Colonic mucosa (tissue), 4 donors: ENCODE data around the gene PRR15L. TPM values are rescaled to one million over a fixed set of nuclear protein-coding genes. Genes with fewer than 3 reads are reported as not detected.
A peak's percentile ranks its signal among the peaks of the same experiment; 100 is the strongest.
"Not testable (repeated sequence)": the region's sequence is repeated elsewhere in the genome, so short reads cannot be mapped to it uniquely, and the experiment has no call there.

Experiments used
- DNase-seq: peaks from one replicate; pipeline ENCODE4 v3.0.0-alpha.2; 2020
- H3K27ac ChIP-seq: fragments of 200-600 bp; one replicate; pipeline ENCODE4 v1.8.0; 2021
- H3K27me3 ChIP-seq: fragments of 200-600 bp; one replicate; pipeline ENCODE4 v1.8.0; 2021
- H3K36me3 ChIP-seq: fragments of 200-600 bp; one replicate; pipeline ENCODE4 v1.8.0; 2021
- H3K4me1 ChIP-seq: fragments of 200-600 bp; one replicate; pipeline ENCODE4 v1.8.0; 2021; ENCODE audit warnings: mild to moderate bottlenecking
- H3K4me3 ChIP-seq: fragments of 200-600 bp; one replicate; pipeline ENCODE4 v1.8.0; 2021
- H3K9ac ChIP-seq, 2 donors: one replicate each; pipeline ENCODE4 v1.7.0; 2013; ENCODE audit warnings: control low read depth in 2 of 2, low read depth in 2 of 2, low read length in 2 of 2
- H3K9me3 ChIP-seq: fragments of 200-600 bp; one replicate; pipeline ENCODE4 v1.8.0; 2021
- CTCF ChIP-seq: fragments of 200-600 bp; IDR thresholded peaks from one replicate; pipeline ENCODE4 v1.8.0; 2022; ENCODE audit warnings: antibody characterized with exemption, mild to moderate bottlenecking
- intact Hi-C: fragments of 100-400 bp; cut with DNase I; formaldehyde crosslinking; loops from one replicate; pipeline ENCODE4 v1.14.1; 2022
- total RNA-seq, 2 donors: library from RNA; stranded (reverse); fragmentation: NEBNext Ultra II Directional in 1 of 2; extraction: Animal tissue kit (Norgen Biotek cat#: 25700) in 1 of 2; gene quantifications; one replicate each; pipeline ENCODE4 v1.2.1, GENCODE V29; 2021
- donor health status: healthy.
- donor health status: DM: no; HTN: no; CAD: no.
- donor health status: DM: no; HTN: no; CAD: no.

Gene PRR15L
- total RNA-seq, 2 donors from 2014 or later: 223 to 259 TPM

- no peaks in the 10 kb centered on the region for H3K27me3 ChIP-seq
- H3K27ac ChIP-seq: peak overlapping the region; percentile 50
- H3K4me3 ChIP-seq: no peak overlapping the region
- no peak for TF ChIP-seq CTCF
- no peak overlapping the region for H3K9ac ChIP-seq
- no peak for DNase-seq
- no peaks in the 10 kb centered on the region for H3K4me1 ChIP-seq
- H3K9me3 ChIP-seq: no peaks in the 10 kb centered on the region
- H3K36me3 ChIP-seq: no peaks in the 10 kb centered on the region
- intact Hi-C loops: no loop called here
These were observed 44.7 kb upstream of the PRR15L start for GRCh38 chr17:48002266-48002915.

DNA sequence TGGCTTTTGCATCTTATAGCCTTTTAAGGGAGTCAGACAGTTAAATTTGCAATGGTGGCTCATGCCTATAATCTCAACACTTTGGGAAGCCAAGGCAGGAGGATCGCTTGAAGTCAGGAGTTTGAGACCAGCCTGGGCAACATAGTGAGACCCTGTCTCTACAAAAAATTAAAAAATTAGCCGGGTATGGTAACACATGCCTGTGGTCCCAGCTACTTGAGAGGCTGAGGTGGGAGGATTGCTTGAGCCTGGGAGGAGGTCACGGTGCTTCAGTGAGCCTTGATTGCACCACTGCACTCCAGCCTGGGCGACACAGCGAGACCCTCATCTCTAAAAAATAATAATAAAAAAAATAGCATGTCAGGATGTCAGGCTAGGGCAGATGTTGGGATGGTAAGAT lies 44.0 kb upstream of the PRR15L start:
- DNase-seq, H3K36me3 ChIP-seq, H3K9me3 ChIP-seq, H3K4me1 ChIP-seq, H3K9ac ChIP-seq, H3K4me3 ChIP-seq, intact Hi-C loops, H3K27me3 ChIP-seq: not testable (repeated sequence)
- H3K27ac ChIP-seq: peak overlapping the region; percentile 50

GRCh38 chr17:48001197-48001596 lies 43.5 kb upstream of the PRR15L start:
- Histone ChIP-seq H3K4me1 (no peaks in the 10 kb centered on the region), H3K9me3 (no peaks in the 10 kb centered on the region), H3K27me3 (no peaks in the 10 kb centered on the region), H3K27ac (peak overlapping the region; percentile 50), H3K36me3 (no peaks in the 10 kb centered on the region), H3K4me3 (no peak overlapping the region), H3K9ac (no peak overlapping the region)
- DNase-seq: no peak
- no peak for TF ChIP-seq CTCF
- intact Hi-C loops: no loop called here

DNA sequence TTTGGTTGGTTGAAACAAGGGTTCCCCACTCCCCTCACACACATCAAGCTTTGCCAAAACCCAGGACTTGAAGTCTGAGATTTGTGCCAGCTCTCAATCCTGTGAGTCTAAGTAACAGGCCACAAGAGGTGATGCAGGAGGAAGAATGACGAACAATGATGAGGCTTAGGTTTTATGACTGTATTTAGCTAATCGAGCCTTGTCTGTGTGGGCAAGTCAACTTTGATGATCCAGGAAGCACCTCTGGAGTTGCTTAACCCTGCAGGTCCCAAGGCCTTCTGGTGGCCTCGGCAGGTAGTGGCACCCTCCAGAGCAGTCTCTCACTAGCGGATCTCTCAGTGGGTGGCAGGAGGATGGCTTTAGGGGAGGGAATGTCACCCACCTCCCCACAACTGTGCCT lies 41.9 kb upstream of the PRR15L start:
- DNase-seq: no peak
- no peak for TF ChIP-seq CTCF
- no peaks in the 10 kb centered on the region for H3K36me3 ChIP-seq
- H3K9me3 ChIP-seq: no peaks in the 10 kb centered on the region
- no peaks in the 10 kb centered on the region for H3K4me1 ChIP-seq
- H3K27me3 ChIP-seq: no peaks in the 10 kb centered on the region
- H3K9ac ChIP-seq: no peak overlapping the region
- H3K27ac ChIP-seq: no peak overlapping the region
- no peak overlapping the region for H3K4me3 ChIP-seq
- intact Hi-C loops: no loop called here

GRCh38 chr17:47998044-47998443 lies 40.4 kb upstream of the PRR15L start:
- no peaks in the 10 kb centered on the region for H3K9me3 ChIP-seq
- DNase-seq: no peak
- no peaks in the 10 kb centered on the region for H3K4me1 ChIP-seq
- H3K36me3 ChIP-seq: no peaks in the 10 kb centered on the region
- H3K4me3 ChIP-seq: no peak overlapping the region
- intact Hi-C loops: no loop called here
- H3K9ac ChIP-seq: no peak overlapping the region
- no peaks in the 10 kb centered on the region for H3K27me3 ChIP-seq
- H3K27ac ChIP-seq: no peak overlapping the region
- TF ChIP-seq CTCF: no peak

GRCh38 chr17:47997586-47997985 lies 39.9 kb upstream of the PRR15L start:
- DNase-seq: no peak
- Histone ChIP-seq H3K9me3 (no peaks in the 10 kb centered on the region), H3K27me3 (no peaks in the 10 kb centered on the region), H3K36me3 (no peaks in the 10 kb centered on the region), H3K9ac (no peak overlapping the region), H3K27ac (no peak overlapping the region), H3K4me3 (no peak overlapping the region), H3K4me1 (no peaks in the 10 kb centered on the region)
- no peak for TF ChIP-seq CTCF
- intact Hi-C loops: no loop called here
